UCSD-AML1 (cell line): ENCODE results near the gene GADD45GIP1.
"Not testable (repeated sequence)": the region's sequence is repeated elsewhere in the genome, so short reads cannot be mapped to it uniquely, and the experiment has no call there.

ENCODE experiments used
- DNase-seq: peaks from one replicate; lab custom pipeline; 2025; ENCODE audit not compliant: unreplicated experiment; lab: John Stamatoyannopoulos, UW

Gene GADD45GIP1

DNA sequence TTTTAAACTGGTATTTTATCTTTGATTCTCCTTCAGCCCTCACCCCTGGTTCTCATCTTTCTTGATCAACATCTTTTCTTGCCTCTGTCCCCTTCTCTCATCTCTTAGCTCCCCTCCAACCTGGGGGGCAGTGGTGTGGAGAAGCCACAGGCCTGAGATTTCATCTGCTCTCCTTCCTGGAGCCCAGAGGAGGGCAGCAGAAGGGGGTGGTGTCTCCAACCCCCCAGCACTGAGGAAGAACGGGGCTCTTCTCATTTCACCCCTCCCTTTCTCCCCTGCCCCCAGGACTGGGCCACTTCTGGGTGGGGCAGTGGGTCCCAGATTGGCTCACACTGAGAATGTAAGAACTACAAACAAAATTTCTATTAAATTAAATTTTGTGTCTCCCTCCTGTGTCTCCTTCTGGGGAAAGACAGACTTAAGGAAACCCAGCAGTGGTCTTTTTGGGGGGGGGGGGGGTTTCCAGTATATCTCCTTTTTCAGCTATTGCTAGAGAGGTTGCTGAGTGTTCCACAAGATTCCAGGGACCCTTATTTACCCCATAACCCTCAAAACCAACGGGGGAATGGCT, 12.8 kb downstream of the GADD45GIP1 start:
- no peak for DNase-seq

DNA sequence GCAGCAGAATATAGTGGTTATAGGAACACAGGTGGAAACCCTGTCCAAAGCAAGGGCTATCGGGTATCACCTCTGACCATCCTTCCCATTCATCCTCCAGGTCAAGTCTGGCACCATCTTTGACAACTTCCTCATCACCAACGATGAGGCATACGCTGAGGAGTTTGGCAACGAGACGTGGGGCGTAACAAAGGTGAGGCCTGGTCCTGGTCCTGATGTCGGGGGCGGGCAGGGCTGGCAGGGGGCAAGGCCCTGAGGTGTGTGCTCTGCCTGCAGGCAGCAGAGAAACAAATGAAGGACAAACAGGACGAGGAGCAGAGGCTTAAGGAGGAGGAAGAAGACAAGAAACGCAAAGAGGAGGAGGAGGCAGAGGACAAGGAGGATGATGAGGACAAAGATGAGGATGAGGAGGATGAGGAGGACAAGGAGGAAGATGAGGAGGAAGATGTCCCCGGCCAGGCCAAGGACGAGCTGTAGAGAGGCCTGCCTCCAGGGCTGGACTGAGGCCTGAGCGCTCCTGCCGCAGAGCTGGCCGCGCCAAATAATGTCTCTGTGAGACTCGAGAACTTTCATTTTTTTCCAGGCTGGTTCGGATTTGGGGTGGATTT, 13.5 kb downstream of the GADD45GIP1 start:
- no peak for DNase-seq

DNA sequence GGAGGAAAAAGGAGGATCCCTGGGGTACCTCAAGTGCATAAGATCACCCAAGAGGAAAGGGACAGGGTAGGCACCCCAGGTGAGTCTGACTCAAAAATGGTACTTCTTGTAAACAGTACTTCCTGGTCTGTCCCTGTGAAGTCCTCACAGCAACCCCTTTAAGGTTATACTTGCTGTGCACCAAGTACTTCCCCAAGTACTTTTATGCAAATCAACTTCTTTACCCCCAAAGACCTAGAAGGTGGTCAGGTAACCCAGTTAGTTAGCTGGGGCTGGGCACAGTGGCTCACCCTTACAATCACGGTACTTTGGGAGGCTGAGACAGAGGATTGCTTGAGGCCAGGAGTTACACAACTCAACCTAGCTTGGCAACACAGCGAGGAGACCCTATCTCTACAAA, 16.1 kb downstream of the GADD45GIP1 start:
- no peak for DNase-seq

DNA sequence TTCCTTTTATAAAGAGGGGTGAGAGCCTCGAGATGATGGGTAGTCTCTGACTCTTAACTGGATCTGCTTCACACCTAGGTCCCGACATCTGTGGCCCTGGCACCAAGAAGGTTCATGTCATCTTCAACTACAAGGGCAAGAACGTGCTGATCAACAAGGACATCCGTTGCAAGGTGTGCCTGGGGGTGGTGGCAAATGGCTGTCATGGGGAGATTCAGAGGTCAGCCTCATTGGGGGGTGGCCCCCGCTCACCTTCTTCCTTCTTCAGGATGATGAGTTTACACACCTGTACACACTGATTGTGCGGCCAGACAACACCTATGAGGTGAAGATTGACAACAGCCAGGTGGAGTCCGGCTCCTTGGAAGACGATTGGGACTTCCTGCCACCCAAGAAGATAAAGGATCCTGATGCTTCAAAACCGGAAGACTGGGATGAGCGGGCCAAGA, 17.0 kb downstream of the GADD45GIP1 start:
- DNase-seq, result no peak

DNA sequence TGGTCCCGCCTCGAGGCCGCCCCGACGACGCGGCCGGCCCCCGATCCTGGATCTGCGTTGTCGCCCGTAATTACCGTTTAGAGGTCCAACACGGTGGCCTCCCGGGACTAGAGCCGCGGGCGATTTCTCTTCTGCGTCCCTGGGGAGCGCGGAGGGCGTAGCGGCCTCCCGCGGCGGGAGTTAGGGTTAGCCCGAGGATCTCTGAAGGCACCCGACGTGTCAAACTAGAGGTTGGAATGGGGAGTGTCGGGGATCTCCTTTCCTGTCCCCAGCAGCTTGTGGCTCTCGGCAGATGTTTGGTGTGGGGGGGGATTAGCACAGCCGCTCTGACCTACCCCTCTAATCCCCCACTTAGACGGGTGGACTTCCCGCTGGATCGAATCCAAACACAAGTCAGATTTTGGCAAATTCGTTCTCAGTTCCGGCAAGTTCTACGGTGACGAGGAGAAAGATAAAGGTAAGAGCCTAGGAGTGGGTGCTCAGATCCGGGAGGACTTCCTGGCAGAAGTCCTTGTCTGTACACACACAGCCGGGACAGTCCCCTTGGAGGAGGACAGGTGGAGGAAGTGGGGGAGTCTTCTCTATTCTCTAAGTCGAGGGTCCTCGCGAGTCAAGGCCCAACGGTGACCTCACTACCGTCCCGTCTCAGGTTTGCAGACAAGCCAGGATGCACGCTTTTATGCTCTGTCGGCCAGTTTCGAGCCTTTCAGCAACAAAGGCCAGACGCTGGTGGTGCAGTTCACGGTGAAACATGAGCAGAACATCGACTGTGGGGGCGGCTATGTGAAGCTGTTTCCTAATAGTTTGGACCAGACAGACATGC, 18.0 kb downstream of the GADD45GIP1 start:
- no peak for DNase-seq

DNA sequence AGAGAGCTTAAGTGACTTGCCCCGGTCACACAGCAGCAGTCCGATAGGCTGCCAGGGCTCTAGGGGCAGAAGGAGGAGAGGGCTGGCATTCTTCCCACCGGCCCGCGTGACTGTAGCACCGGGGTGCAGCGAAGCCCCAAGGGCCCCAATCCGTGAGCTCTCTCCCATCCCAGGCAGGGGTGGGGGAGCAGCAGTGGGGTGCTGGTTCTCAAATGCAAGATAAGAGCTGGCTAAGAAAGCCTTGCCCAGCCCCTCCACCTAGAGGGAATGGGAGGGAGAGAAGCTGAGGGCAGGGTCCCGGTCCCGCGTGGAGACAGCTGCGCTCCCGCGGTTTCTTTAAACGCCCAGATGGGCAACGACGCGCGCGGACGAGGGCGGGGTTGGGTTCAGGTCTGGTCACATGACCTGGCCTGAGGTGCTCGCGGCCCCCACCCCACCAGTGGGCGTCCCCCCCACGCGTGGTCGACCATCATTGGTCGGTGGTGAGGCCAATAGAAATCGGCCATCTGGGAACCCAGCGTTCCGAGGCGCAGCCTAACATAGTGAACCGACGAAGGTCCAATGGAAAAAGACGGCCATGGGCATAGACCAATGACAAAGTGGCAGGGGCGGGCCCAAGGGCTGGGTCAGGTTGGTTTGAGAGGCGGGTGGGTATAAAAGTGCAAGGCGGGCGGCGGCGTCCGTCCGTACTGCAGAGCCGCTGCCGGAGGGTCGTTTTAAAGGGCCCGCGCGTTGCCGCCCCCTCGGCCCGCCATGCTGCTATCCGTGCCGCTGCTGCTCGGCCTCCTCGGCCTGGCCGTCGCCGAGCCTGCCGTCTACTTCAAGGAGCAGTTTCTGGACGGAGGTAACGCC, 18.9 kb downstream of the GADD45GIP1 start, which contains the start of gene CALR:
Gene CALR, plus strand, starts transcription at position 683 of the 852 bp plus-strand sequence. Its CDS starts 71 bp downstream, at position 754.
- peak; percentile 99 for DNase-seq

DNA sequence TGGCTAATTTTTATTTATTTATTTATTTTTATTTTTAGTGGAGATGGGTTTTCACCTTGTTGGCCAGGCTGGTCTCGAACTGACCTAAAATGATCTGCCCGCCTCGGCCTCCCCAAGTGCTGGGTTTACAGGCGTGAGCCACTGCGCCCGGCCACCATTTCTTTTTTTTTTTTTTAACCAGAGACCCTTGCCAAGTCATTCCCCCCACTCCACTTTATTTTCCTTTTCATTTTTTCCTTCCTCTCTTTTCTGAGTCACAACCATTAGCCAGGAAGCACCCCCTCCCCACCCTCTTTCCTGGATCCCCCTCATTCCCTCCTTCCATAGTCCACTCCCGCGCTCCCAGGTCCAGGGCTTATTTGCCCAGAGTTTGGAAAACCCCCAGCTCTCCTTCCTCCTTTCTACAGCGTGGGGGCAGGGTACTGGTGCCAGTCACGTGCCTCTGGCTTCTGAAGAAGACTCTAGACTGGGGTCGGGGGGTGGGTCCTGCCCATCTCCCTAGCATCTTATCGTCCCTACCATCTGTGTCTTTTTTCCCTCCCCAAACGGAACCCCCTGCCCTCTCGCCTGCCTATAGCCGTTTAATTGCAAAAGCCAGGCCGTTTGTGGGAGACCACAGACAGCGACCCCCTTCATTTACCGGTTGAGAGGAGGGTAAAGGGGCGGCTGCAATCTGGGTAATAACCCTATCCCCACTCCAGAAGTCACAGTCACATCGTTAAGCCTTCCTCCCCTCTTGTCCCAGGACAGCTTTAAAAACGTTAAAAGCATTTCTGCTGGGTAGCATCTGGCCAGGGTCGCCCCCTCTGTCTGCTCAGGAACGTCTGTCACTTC, 19.7 kb downstream of the GADD45GIP1 start:
- peak; percentile 63 for DNase-seq

DNA sequence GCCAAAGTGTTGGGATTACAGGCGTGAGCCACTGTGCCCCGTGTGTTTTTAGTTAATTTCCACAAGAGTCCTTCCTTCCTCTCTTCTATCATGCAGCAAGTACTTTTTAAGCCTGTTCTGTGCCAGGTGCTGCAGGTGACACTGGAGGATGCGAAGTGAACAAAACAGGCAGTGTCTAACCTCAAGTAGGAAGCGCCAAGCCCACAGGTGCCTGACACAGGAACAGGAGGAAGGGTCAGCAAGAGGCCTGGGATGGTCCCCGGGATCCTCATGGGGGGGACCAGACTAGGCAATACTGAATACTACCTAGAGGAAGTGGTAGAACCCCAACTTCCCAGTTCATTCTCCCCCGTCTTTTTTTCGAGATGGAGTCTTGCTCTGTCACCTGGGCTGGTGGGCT, 20.4 kb downstream of the GADD45GIP1 start:
- no peak for DNase-seq

DNA sequence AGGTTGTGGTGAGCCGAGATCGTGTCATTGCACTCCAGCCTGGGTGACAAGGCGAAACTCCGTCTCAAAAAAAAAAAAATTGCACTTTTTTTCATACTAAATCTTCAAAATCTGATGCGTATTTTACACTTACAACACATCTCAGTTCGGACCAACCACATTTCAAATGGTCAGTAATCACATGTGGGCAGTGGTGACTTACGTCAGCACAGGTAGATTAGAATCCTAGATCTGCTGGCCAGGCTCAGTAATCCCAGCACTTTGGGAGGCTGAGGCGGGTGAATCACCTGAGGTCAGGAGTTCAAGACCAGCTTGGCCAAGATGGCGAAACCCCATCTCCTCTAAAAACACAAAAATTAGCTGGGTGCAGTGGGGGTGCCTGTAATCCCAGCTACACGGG, 22.0 kb downstream of the GADD45GIP1 start:
- DNase-seq, result no peak

DNA sequence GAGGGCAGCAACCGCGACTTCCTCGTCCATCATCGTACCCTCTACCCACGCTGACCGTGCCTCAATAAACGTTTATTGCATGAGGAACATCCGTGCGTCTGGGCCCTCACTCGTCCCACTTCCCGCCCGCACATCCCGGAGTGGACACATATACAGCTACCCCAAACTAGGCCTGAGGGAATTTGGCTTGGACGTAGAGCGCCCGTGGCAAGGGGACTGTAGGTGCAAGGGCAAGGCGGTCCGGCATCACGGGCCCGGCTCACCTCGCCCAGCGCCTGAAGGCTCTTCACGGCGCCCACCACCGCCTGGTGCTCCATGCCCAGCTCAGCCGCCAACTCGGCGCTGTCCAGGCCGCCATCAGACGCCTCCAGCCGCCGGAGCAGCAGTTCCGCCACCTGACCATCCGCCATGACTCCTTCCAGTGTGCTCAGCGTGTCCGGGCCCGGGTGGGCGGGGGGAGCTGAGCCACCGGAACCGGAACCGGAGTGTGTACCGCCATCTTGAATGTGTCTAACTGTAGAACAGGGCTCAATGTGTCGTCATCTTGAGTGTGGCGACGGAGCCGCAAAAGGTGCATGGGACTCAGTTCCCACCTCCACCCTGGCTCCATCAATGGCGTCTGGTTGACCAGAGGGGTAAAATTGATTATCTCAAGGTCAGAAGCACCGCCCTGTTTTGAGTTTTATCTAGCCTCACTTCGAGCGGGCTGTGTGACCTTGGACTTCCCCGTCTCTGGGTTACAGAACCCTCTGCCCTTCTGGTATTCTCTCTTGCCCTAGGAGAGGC, 23.5 kb downstream of the GADD45GIP1 start, which contains the start of gene FARSA:
Gene FARSA, minus strand, starts transcription at position 425 of the 786 bp plus-strand sequence. Its CDS starts 15 bp downstream, at position 410.
- DNase-seq, result peak; percentile 90

DNA sequence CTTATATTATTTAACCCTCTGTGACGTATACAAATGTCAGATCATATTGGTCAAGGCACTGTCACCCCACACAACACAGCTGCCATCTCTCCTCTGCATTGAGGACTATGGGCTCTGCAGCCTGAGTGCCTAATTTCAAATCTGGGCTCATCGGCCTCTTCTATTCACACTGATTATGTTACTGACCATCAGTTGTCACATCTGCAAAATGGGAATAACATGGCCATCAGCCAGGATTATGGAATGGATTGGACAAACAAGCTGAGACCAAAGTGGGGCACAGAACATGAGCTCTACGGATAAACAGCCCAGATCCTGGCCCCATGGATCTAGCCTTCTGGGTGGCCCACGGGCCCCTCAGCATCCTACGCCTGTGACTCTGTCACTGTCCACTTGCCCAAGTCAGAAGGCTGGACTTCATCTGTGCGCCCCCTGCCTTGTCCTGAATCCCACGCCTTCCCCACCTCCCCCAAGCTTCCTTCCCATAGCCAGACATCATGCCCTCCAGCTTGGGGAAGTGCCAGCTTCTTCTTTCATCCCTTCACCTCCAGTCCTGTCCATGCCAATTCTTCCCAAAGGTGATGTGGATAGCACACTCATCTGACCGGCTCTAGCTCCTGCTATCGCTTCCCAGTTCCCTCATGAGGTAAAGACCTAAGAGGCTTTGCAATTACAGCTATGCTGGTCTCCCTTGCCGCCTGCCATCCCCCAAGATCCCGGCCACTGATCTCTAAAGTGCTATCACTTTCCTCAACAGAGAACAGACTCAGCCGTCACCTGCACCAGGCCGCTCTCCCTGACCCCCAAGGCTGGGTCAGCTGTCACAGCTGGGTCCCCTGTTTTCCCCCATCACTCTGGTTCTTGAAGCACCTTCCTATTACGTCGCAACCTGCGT, 24.4 kb downstream of the GADD45GIP1 start:
- no peak for DNase-seq

DNA sequence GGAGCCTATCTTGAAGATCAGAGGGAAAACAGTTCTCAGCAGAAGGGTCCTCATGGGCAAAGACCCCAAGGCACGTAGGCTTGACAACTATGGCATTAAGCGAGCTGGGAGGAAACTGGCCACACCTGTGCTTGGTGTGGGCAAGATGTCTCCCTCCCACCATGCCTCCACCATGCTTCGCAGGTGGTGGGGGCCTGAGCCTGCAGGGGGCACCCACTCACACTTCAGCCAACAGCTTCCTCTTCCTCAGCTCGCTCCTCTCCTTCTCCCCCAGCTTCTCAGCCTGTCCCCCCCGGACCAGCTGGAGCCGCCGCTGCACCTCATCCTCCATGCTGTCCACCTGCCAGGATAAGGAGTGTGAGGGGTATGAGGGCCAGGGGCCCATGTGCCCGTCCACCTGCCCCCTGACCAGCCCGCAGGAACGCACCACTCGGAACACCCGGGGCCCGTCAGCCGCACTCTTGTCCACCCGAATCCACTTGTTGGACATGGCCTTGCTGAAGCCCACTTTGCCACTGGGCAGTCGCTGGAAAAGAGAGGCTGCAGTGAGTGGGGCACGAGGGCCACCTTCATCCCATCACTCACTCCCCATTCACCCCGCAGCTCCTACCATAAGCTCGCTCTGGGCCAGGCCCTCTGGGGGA, 26.9 kb downstream of the GADD45GIP1 start:
- DNase-seq, result no peak

DNA sequence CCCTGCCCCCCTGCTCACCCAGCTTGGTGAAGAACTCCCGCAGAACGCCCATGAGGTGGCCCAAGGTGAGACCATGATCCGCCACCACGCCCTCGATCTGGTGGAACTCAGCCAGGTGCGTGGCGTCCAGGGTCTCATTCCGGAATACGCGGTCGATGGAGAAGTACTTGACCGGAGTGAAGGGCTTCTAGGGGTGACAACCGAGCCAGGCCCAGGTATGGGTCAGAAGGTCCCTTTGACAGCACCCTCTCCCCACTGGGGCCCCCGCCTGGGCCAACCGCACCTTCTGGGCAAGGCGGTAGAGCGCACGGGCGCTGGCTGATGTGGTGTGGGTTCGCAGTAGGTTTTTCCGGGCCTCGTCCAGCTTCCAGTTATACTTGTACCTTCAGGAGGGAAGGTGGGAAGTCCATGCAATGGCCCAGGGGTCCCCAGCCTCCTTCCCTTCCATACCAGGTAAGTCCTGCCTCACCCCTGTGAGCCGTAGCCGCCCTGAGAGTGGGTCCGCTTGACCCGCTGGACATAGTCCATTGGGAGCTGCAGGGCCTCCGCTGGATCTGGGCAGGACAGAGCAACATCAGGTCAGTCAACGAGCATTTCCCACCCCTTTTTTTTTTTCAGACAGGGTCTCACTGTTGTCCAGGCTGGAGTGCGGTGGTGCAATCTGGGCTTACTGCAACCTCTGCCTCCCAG, 32.3 kb downstream of the GADD45GIP1 start:
- DNase-seq, result no peak

DNA sequence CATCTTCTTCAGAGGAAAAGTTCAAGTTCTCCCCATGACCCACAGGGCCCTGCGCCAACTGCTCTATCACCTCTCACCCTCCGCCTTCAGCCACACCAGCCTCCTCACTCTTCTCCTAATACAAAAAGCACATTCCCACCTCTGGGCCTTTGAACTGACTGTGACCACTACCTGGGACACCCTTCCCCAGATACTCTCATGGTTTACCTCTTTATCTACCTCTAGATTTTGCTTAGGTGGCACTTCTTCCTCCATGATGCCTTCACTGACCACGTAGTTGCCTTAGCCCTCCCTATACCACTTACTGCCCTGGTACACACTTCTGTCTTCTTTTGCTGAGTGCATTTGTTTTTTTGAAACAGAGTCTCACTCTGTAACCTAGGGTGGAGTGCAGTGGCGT, 34.1 kb downstream of the GADD45GIP1 start:
- DNase-seq, result no peak

DNA sequence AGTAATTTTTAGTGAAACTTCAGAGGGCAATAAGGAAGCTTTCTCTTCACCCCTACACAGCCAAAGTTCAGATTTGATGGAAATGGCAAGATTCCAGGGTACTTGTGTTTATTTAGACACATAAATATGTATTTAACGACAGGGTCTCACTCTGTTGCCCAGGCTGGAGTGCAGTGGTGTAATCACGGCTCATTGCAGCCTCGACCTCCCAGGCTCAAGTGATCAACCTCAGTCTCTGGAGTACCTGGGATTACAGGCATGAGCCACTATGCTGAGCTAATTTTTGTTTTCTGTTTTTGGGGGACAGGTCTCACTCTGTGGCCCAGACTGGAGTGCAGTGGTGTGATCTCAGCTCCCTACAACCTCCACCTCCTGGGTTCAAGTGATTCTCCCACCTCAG, 36.0 kb downstream of the GADD45GIP1 start:
- no peak for DNase-seq

DNA sequence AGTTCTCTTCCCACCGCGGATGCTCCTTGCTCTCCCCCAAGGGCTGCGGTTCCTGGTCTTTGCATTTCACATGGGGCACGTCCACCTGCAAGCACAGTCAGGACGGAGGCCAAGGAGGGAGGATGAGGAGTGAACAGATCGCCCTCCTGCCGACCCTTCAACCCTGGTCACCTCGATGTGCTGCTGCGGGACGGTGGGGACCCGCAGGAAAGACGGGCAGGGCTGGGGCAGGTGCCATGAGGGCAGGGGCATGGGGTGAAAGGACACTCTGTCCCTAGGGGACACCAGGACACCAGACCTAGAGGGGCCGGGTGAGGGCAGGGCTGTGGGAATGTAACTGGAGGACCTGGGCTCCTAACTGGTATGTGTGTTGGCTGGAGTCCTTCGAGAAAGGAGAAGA, 38.8 kb downstream of the GADD45GIP1 start:
- DNase-seq, result no peak

DNA sequence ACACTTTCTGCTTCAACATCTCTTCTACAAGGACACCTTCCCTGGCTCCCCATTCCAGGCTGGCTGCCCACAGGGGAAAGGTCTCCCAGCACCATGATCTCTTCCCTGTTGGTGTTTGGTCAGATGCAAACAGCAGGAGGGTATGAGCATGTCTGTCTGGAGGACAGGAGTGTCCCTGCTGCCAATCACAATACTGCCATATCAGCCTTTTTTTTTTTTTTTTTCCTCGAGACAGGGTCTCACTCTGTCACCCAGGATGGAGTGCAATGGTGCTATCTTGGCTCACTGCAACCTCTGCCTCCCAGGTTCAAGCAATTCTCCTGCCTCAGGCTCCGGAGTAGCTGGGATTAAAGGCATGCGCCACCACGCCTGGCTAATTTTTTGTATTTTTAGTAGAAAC, 41.2 kb downstream of the GADD45GIP1 start:
- not testable (repeated sequence) for DNase-seq
